Mucosa of descending colon (tissue), 3 donors: ENCODE measurements around the gene ADAM17. TPM values are rescaled to one million over a fixed set of nuclear protein-coding genes. Genes with fewer than 3 reads are reported as not detected.

Source experiments
- ATAC-seq: fragments of 200-7000 bp; cut with Tn5 transposase; one replicate; pipeline ENCODE4 v1.9.1; 2020; ENCODE audit warnings: mild to moderate bottlenecking, moderate library complexity
- DNase-seq, 3 donors: peaks; one replicate each; pipeline ENCODE4 v3.0.0-alpha.2; 2020
- H3K36me3 ChIP-seq: fragments of 200-600 bp; one replicate; pipeline ENCODE4 v1.8.0; 2021; ENCODE audit warnings: low read depth, mild to moderate bottlenecking
- H3K4me1 ChIP-seq: fragments of 200-600 bp; one replicate; pipeline ENCODE4 v1.8.0; 2021; ENCODE audit warnings: low read depth, mild to moderate bottlenecking
- H3K4me3 ChIP-seq: fragments of 200-600 bp; one replicate; pipeline ENCODE4 v1.8.0; 2021; ENCODE audit warnings: mild to moderate bottlenecking
- H3K9me3 ChIP-seq: fragments of 200-600 bp; one replicate; pipeline ENCODE4 v1.8.0; 2021; ENCODE audit warnings: mild to moderate bottlenecking
- intact Hi-C, 2 donors: fragments of 100-400 bp; cut with DNase I in 1 of 2; cut with micrococcal nuclease in 1 of 2; formaldehyde crosslinking; loops; one replicate each; pipeline versions ENCODE4 v1.11.0 to v1.11.1; 2022; cut with DNase I, micrococcal nuclease
- long read RNA-seq, 2 donors: library from polyadenylated mRNA; unstranded; transcript quantifications; one replicate each; pipeline ENCODE4 v2.0.0, GENCODE V29; 2019 to 2021
- total RNA-seq, 3 donors: library from RNA; stranded (reverse); fragmentation: NEBNext Ultra II Directional in 2 of 3; extraction: Animal tissue kit (Norgen Biotek cat#: 25700) in 2 of 3; gene quantifications; one replicate each; pipeline versions ENCODE4 v1.2.1 to v1.2.4, GENCODE V29; 2021 to 2023
- TF ChIP-seq, protein P1 (sequence below): fragments of 200-600 bp; IDR thresholded peaks from one replicate; pipeline ENCODE4 v1.8.0; 2022; ENCODE audit warnings: antibody characterized with exemption, mild to moderate bottlenecking
- donor health status: DM: no; HTN: no; CAD: no; lungs with moderate emphysema.
- donor health status: DM: no; HTN: no; CAD: no.
- donor health status: DM: no; HTN: yes; CAD: no.

Gene ADAM17
- 10 to 100 TPM; 20.9 to 22.8 (median 21.0) TPM for total RNA-seq
- long read RNA-seq, donor 1, full-length matches to known transcripts = 8 of 12 reads
- long read RNA-seq, donor 1, partial matches to known transcripts = 0 of 12 reads
- long read RNA-seq, donor 1, other reads (novel, unspliced or antisense) = 4 of 12 reads
- long read RNA-seq, donor 2, full-length matches to known transcripts = 1 of 6 reads
- long read RNA-seq, donor 2, partial matches to known transcripts = 0 of 6 reads
- long read RNA-seq, donor 2, other reads (novel, unspliced or antisense) = 5 of 6 reads

DNA sequence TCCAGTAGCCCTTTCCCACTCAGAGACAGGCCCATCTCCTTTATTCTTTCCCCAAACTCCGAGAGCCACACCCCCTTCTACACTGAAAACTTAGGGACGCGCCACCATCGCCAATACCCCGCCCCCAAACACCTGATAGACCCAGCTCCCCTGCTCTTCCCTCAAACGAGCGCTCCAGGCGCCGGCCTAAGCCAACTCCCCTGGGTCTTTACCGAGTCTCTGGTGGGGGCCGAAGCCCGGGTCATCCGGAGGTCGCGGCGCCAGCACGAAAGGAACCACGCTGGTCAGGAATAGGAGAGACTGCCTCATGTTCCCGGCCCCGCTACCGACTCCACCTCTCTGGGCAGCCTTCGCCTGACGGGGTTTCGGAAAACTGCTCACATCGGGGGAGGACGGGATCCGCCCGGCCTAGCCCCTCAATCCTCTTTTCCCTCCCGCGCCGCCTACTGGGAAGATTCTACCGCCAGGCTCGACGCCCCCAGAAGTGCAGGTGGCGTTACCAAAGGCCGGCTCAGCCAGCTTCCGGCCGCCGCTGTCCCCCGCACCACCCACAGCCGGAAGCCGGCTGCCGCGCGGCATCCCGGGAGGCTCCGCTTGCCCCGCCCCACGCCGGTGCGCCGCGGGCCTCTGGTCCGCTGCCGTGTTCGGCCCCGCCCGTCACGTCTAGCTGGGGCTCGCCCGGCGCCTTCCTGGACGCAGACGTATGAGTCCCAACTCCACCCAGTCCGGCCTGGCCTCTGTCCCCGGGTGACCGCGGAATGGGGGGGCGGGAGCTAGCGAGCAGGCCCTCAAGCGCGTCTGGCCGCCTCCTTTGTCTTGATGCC is at the start of gene ADAM17:
TSS of gene ADAM17 (minus strand) at position 534 of the 824 bp plus-strand sequence. CDS start at position 309, 225 bp downstream.
- DNase-seq = peak; percentile 97 to 98 (median 98)
- H3K4me1 ChIP-seq = peaks cover 13% of the 10 kb centered on the region
- no peaks in the 10 kb centered on the region for H3K9me3 ChIP-seq
- H3K4me3 ChIP-seq = peak within 1 kb of the TSS; percentile 86
- H3K36me3 ChIP-seq = no peaks in the 10 kb centered on the region
- TF ChIP-seq, protein P1, sequence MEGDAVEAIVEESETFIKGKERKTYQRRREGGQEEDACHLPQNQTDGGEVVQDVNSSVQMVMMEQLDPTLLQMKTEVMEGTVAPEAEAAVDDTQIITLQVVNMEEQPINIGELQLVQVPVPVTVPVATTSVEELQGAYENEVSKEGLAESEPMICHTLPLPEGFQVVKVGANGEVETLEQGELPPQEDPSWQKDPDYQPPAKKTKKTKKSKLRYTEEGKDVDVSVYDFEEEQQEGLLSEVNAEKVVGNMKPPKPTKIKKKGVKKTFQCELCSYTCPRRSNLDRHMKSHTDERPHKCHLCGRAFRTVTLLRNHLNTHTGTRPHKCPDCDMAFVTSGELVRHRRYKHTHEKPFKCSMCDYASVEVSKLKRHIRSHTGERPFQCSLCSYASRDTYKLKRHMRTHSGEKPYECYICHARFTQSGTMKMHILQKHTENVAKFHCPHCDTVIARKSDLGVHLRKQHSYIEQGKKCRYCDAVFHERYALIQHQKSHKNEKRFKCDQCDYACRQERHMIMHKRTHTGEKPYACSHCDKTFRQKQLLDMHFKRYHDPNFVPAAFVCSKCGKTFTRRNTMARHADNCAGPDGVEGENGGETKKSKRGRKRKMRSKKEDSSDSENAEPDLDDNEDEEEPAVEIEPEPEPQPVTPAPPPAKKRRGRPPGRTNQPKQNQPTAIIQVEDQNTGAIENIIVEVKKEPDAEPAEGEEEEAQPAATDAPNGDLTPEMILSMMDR = peak; percentile 32
- peak; percentile 96 for ATAC-seq
- intact Hi-C loops = no loop called here

DNA sequence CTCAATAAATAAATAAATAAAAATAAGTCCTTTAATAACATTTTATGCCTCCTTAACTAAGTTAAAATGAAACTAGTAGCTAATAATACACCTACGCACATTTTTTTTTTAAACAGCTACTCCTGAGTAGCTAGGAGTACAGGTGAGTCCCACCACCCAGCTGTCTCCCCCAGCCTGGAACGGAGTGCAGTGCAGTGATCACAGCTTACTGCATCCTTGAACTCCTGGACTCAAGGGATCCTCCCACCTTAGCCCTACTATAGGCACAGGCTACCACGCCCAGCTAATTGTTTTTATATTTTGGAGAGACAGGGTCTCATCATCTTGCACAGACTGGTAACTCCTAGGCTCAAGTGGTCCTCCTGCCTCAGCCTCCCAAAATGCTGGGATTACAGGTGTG is 46.8 kb upstream of the ADAM17 start:
- no peaks in the 10 kb centered on the region for H3K36me3 ChIP-seq
- peaks cover 22% of the 10 kb centered on the region for H3K9me3 ChIP-seq
- H3K4me1 ChIP-seq = peaks cover 3% of the 10 kb centered on the region
- TF ChIP-seq, protein P1 = no peak
- intact Hi-C loops = no loop called here
- ATAC-seq (no peak), DNase-seq (no peak)
- no peak overlapping the region for H3K4me3 ChIP-seq

DNA sequence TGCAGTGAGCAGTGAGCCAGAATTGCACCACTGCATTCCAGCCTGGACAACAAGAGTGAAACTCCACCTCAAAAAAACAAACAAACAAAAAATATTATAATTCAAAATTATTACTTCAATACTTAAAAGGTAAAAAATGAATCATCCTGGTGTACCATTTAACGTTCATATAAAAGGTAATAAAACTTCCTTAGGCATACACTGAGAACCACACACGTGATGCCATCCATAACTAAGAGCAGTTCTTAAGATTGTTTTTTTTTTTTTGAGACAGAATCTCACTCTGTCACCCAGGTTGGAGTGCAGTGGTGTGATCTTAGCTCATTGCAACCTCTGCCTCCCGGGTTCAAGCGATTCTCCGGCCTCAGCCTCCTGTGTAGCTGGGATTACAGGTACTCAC is 45.8 kb upstream of the ADAM17 start:
- ATAC-seq (peak; percentile 56), DNase-seq (no peak)
- intact Hi-C loops = no loop called here
- no peak overlapping the region for H3K4me3 ChIP-seq
- no peaks in the 10 kb centered on the region for H3K36me3 ChIP-seq
- TF ChIP-seq, protein P1 = no peak
- peaks cover 3% of the 10 kb centered on the region for H3K4me1 ChIP-seq
- H3K9me3 ChIP-seq = peaks cover 22% of the 10 kb centered on the region

DNA sequence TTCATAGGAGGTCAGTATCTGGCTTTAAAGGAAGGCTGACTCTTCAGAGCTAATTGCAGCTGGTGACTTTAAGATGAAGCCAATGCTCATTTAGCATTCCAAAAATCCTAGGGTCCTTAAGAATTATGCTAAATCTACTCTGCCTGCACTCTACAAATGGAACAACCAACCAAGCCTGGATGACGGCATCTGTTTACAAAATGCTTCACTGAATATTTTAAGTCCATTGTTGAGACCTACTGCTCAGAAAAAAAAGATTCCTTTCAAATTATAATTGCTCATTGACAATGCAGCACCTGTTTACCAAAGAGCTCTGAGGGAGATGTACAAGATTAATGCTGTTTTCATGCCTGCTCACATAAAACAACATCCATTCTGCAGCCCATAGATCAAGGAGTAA is 43.8 kb upstream of the ADAM17 start:
- H3K9me3 ChIP-seq = peaks cover 22% of the 10 kb centered on the region
- H3K4me3 ChIP-seq = no peak overlapping the region
- intact Hi-C loops = no loop called here
- no peak for ATAC-seq
- TF ChIP-seq, protein P1 = no peak
- no peaks in the 10 kb centered on the region for H3K36me3 ChIP-seq
- no peak for DNase-seq
- peaks cover 6% of the 10 kb centered on the region for H3K4me1 ChIP-seq

DNA sequence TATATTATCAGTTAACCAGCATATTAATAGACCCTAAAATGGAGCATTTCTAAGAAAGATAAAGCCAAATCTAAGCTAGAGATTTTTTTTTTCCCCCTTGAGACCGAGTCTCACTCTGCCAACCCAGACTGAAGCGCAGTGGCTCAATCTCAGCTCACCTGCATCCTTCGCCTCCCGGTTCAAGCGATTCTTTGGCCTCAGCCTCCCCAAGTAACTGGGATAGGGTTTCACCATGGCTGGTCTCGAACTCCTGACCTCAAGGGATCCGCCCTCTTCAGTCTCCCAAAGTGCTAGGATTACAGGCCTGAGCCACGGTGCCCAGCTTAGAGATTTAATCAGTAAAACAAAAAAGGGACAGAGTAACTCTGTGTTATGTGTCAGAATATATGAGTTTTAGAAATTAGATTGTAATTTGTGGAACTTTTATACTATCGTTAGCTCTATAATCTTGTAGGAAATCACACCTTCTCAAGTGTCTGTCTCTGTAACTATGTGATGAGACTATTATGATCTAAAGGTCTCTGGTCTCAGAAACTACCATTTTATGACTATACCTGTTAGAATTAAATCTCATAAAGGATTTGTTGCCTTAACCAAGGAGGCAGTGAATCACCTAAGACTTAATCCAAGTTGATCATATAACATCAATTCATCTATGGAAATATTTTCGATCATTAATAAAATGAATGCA is 41.1 kb upstream of the ADAM17 start:
- Histone ChIP-seq H3K36me3 (no peaks in the 10 kb centered on the region), H3K4me3 (no peak overlapping the region), H3K9me3 (peaks cover 22% of the 10 kb centered on the region), H3K4me1 (peaks cover 10% of the 10 kb centered on the region)
- DNase-seq = no peak
- no peak for ATAC-seq
- TF ChIP-seq, protein P1 = no peak
- intact Hi-C loops = no loop called here
